Gastrocnemius medialis (tissue), 4 donors: ENCODE measurements around the gene PRDM16.

Experiments used
- POLR2A ChIP-seq, 2 donors: fragments of 450-650 bp; IDR thresholded peaks; one replicate each; pipeline ENCODE4 v1.6.1; 2017; ENCODE audit warnings: antibody characterized with exemption in 2 of 2, mild to moderate bottlenecking in 2 of 2, moderate library complexity in 2 of 2
- TF ChIP-seq, protein P1 (sequence below), 5 experiments: fragments of 450-650 bp in 3 of 5; fragments of 200-600 bp in 2 of 5; sonication (generic) in 2 of 5; IDR thresholded peaks in 4 of 5; conservative IDR thresholded peaks in 1 of 5; 1 replicate in 4 of 5; 2 replicates in 1 of 5; pipeline ENCODE4 v1.5.1; 2016 to 2019; ENCODE audit warnings: antibody characterized with exemption in 5 of 5, mild to moderate bottlenecking in 3 of 5, moderate library complexity in 3 of 5

DNA sequence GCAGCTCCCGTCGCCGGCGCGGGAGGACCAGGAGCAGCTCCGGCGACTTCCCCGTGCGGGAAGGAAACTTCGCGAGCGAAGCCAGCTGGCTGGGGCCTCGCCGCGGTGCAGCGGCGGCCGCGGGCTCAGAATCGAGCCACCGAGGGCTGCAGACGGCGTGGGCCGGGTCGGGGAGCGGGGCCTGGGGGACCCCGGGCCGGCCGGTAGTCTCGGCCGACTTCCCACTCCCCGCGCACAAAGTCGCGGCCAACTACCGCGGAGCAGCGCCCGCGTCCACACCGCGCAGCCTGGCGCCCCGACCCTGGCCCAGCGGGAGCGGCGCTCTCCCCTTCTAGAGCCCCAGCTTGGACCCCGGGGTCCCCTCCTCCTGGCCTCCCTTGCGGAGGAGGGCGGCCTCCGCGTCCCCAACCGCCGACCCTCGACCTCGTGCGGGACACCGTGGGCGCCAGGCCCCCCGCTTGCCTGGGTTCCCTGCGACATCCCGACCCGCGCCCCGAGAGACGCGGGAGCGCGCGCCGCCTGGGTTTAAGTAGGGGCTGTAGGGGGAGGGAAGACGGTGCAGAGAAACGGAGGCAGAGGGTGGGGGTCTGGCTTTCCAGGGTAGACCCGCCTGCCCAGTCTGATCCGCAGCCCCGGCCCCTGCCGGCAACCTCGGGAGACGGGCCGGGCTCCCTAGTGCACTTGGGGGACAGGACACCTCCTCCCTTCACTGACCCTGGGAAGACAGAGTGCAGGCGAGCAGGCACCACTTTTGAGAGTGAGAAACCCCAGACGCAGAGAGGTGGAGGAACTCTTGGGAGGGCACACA is 4.7 kb downstream of the PRDM16 start:
- TF ChIP-seq, protein P1, sequence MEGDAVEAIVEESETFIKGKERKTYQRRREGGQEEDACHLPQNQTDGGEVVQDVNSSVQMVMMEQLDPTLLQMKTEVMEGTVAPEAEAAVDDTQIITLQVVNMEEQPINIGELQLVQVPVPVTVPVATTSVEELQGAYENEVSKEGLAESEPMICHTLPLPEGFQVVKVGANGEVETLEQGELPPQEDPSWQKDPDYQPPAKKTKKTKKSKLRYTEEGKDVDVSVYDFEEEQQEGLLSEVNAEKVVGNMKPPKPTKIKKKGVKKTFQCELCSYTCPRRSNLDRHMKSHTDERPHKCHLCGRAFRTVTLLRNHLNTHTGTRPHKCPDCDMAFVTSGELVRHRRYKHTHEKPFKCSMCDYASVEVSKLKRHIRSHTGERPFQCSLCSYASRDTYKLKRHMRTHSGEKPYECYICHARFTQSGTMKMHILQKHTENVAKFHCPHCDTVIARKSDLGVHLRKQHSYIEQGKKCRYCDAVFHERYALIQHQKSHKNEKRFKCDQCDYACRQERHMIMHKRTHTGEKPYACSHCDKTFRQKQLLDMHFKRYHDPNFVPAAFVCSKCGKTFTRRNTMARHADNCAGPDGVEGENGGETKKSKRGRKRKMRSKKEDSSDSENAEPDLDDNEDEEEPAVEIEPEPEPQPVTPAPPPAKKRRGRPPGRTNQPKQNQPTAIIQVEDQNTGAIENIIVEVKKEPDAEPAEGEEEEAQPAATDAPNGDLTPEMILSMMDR (IDR thresholded peaks at IDR 0.05 in 4 of 5, conservative IDR thresholded peaks at IDR 0.05 in 1 of 5) = no peak
- TF ChIP-seq POLR2A (IDR thresholded peaks at IDR 0.05) = no peak
